Sigmoid colon (tissue), 4 donors: ENCODE results near the gene GFOD2.

Experiments
- CTCF ChIP-seq, 4 experiments: fragments of 450-650 bp in 3 of 4; fragments of 200-600 bp in 1 of 4; IDR thresholded peaks; one replicate each; pipeline ENCODE4 v1.5.1; 2016 to 2019; ENCODE audit warnings: antibody characterized with exemption in 4 of 4, mild to moderate bottlenecking in 3 of 4, moderate library complexity in 2 of 4
- EP300 ChIP-seq, 4 donors: sonication (generic); formaldehyde crosslinking; IDR thresholded peaks; one replicate each; pipeline ENCODE4 v1.6.1; 2017; ENCODE audit warnings: antibody characterized with exemption in 4 of 4
- POLR2AphosphoS5 ChIP-seq, 4 donors: sonication (generic); formaldehyde crosslinking; IDR thresholded peaks; one replicate each; pipeline ENCODE4 v1.6.1; 2017; ENCODE audit warnings: antibody characterized with exemption in 4 of 4

DNA sequence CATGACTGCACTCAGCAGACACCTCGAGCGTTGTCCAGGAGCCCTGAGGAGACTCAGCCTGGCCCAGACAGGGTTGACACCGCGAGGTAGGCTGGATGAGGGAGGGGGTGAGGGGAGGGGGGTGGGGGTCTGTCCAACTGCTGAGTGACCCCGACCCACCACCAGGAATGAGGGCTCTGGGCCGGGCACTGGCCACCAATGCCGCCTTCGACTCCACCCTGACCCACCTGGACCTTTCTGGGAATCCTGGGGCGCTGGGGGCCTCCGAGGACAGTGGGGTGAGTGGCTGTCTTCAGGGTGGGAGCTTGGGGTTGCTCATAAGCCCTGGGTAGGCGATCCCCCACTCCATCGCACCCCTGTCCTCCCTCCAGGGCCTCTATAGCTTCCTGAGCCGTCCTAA is 71.4 kb downstream of the GFOD2 start:
- TF ChIP-seq POLR2AphosphoS5 (IDR thresholded peaks at IDR 0.05) (no peak), CTCF (IDR thresholded peaks at IDR 0.05) (no peak), EP300 (IDR thresholded peaks at IDR 0.05) (no peak)
